HG03469 (cell line): Measurements from ENCODE around the gene PLEKHM2.
"Not testable (repeated sequence)": the region's sequence is repeated elsewhere in the genome, so short reads cannot be mapped to it uniquely, and the experiment has no call there.

Source experiments
- ATAC-seq: cut with Tn5 transposase; IDR thresholded peaks from one replicate; pipeline ENCODE4 v1.9.1; 2021; ENCODE audit warnings: mild to moderate bottlenecking, moderate library complexity, moderate number of reproducible peaks; ENCODE audit not compliant: unreplicated experiment

Gene PLEKHM2

DNA sequence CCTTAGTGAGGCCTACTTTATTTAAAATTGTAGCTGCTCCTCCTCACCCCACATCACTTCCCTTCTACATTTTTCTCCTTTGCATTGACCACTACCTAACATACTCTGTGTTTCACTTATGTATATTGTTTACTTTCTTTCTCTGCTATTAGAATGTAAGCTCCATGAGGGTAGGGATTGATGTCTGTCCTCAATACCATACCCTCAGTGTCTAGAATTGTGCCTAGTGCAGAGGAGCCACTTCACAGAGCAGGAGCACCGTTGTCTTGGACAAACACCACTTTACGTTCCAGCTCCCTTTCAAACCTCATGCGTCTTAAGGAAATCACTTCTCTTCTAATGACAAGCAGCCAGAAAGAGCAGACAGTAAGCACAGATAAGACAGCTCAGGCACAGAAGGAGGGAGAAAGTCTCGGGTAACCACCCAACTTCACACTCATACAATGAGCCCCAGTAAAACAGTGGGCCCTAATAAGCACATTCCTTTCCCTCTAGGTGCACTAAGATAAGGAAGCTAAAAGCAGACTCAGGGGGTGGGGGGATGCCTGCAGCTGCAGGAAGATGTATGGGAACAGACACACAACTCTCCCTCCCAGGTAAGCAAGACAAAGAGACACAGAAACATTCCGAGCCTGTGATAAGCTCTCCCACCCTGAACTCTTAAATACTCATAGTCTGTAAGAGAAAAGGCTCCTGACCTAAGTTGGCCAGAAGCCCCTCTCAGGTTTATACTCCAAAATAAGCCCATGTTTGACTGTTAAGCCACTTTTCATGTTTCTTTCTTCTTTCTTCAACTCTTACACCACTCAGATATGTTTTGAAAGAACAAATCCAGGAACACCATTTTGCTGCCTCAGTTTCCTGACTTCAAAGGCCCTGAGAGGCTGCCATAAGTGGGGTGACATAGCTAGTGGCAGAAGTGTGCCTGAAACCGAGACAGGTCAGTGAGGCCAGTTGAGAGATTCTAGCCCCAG is 7.1 kb upstream of the PLEKHM2 start:
- no peak for ATAC-seq

DNA sequence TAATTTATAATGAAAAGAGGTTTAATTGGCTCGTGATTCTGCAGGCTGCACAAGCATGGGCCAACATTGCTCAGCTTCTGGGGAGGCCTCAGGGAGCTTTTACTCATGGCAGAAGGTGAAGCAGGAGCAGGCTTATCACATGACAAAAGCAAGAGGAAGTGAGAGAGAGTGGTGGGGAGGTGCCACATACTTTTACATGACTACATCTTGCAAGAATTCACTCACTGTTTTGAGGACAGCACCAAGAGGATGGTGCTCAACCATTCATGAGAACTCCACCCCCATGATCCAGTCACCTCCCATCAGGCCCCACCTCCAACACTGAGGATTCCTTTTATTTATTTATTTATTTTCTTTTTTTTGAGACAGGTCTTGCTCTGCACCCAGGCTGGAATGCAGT is 5.5 kb upstream of the PLEKHM2 start:
- ATAC-seq = no peak

DNA sequence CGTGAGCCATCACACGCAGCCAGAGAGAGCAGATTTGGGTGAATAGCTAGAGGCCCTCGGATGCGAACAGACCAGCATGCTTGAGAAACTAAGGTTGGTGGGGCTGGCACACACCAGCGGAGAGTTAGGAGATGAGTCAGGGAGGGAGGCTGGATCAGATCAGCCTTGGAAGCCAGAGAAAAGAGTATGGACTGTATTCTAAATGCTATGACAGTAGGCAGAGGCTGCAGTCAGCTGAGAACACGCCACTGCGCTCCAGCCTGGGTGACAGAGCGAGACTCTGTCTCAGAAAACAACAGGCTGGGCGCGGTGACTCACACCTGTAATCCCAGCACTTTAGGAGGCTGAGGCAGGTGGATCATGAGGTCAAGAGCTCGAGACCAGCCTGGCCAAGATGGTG is 4.0 kb upstream of the PLEKHM2 start:
- ATAC-seq = no peak

DNA sequence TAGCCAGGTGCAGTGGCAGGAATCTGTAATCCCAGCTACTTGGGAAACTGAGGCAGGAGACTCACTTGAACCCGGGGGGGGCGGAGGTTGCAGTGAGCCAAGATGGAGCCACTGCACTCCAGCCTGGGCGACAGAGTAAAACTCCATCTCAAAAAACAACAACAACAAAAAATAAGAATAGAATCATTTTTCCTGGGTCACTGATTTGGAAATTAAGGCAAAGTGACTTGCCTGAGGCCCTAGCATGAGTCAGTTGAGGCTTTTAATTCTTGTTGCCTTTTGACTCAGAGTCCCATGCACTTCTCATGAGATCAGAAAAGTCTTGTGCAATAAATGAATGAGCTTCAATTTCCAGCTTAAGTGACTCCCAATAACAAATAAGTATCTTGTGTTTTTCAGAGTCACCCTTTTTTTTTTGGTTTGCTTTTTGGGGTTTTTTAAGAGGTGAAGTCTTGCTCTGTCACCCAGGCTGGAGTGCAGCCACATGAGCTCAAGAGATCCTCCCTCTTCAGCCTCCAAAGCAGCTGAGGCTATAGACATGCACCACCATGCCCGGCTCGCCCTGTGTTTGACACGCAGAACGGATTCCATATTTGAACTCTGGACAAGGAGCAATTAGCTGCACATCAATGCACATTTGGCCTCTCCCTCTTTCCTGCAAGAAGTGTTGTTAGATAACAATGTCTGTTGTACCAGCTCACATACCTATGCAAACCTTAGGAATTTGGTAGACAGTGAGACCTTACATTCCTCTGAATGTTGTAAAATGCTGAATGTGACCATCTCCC is 3.4 kb upstream of the PLEKHM2 start:
- no peak for ATAC-seq

DNA sequence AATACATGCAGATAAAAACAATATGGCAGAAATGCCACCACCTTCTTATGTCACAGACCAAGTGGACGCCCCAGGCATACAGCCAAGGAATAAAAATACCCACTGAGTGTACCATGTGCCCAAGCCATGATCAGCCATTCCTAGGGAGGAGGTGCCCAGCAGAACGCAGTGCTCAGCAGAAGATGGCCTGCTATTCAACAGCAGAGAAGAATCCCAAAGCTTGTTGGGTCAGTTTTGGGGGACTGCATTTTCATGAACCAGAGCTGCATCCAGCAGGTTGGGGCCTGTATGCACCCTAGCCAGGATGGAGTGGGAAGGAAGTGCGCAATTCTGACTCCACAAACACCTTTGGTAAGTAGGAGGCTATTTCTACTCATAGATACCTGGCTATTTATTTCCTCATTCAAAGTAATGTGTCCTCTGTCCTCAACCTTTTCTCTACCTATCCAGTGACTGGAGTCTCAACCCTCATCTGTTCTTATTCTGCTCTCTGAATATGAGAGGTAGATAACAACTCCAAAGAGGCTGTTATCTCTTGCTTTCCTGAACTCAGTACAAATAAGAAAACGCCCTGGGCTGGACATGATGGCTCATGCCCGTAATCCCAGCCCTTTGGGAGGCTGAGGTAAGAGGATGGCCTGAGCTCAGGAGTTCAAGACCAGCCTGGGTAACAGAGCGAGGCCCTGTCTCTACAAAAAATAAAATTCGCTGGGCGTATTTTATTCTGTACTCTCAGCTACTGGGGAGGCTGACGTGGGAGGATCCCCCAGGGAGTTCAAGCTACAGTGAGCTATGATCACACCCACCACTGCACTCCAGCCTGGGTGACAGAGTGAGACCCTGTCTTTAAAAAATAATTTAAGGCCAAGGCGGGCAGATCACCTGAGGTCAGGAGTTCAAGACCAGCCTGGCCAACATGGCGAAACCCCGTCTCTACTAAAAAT is 2.5 kb upstream of the PLEKHM2 start:
- ATAC-seq = no peak

DNA sequence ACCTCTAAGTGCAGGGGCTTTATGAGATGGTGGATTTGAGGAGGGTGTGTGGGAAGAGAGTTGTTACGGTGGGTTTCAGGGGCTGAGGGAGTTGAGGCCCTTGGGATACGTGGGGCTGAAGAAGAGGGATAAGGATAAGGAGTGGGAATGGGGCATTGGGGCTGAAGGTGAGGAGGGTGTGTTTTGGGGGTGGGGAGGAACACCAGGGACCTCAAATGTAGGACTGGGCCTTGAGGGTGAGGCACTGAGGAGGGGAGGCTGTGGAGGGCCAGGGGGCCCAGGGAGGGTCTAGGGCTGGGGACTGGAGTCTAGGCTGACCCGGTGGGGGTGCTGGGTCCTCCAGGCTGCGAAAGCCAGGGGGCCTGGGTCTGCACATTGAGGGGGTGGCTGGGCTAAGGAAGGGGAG is 1.2 kb upstream of the PLEKHM2 start:
- no peak for ATAC-seq

DNA sequence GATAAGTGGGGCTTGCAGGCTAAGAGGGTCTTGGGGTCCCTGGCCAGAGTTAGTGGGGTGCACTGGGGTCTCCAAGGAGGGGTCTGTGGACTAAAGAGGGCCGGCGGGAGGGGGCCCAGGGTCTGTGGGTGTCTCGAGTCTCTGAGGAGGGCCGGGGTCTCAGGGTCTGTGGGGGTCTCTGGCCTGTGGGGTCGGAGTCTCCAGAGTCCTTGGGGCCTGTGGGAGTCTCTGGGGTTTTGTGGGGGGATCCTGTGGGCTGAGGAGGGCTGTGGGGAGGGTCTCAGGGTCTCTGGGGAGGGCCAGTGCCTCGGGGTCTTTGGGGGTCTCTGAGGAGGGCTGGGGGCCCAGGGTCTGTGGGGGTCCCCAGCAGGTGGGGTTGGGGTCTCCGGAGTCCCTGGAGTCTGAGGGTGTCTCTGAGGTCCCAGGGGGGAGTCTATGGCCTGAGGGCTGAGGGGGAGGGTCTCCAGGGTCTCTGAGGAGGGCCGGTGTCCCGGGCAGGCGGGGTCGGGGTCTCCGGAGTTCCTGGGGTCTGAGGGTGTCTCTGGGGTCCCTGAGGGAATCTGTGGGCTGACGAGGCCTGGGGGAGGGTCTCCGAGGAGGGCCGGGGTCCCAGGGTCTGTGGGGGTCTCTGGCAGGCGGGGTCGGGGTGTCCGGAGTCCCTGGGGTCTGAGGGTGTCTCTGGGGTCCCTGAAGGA is 628 bp upstream of the PLEKHM2 start:
- no peak for ATAC-seq

DNA sequence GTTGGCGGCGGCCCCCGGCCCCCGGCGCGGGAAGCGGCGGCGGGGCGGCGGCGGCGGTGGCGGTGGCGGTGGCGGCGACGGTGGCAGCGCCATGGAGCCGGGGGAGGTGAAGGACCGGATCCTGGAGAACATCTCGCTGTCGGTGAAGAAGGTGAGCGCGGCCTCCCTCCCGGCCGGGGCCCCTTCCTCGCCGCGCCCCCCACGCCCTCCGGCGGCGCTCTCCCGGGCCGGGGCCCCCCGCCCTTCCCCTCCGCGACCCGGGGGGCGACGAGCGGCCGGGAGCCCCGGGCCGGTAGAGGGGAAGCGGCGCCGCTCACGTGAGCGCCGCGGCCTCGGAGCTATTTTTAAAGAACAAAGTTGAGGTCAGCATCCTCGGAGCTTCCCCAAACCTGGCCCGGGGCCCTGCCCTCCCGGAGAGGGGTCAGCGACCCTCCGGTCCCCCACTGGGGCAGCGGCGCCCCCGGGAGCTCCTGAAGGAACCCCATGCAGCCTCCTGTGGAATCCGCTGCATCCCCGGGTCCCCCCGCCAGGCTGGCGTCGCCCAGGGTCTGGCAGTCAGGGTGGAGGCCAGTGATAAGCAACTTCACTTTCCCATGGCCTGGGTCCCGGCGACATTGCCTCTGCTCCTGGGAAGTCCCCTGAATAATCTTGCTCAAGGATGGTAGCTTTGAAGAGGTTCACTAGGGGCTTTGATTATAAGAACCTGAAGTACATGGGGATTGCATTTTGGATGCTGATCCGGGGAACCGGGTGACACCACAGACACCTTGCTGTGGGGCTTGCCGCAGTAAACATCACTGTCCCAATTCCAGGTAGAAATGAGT is 560 bp downstream of the PLEKHM2 start:
- no peak for ATAC-seq

DNA sequence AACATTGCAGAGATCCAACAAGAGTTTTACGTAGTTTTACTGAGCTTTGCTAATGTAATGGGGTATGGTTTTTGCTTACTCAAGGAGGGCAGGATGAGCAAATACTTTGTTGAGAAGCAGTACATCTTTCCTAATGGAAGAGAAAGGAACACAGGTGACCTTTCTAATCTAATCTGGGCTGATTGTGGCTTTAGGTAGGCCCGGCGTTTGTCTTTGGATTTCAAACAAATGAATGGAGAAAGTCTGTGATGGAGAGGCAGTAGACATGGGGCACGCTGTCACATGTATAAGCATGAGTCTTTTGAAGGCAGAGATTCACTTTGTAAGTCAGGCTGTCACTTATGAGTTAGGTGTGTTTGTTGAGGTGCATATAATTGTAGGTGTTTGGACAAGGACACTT is 1.7 kb downstream of the PLEKHM2 start:
- no peak for ATAC-seq

DNA sequence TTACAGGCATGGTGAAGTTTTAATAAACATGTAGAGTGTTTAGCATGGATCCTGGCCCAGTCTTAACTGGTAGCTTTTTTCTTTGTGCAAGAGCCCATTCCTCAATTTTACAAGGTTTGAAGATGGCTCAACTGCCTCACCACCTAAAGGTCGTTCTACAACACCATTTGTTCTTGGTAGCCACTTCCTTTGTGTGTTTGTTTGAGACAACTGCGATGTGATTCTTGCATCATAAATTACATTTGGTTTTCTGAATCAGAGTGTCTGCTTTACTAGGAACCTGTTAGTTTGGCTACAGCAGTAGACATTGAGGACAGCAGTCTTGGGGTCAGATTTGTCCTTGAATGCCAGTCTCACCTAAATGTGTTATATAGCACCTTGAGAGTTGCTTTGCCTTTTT is 3.3 kb downstream of the PLEKHM2 start:
- no peak for ATAC-seq

DNA sequence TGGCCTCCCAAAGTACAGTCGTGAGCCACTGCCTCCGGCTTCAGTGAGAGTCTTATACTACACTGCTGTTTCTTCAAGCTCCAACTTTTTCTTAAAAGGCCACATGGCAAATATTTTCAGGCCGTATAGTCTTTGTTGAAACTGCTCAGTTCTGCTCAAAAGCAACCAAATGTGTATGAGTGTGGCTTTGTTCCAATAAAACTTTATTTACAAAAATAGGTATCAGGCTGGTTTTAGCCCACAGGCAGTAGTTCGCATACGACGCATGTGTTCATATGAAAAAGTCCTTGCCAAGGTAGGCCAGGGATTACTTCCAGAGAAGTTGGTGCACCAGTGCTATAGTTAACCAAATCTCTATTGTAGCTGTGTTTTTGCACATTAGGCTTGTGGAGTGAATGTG is 6.2 kb downstream of the PLEKHM2 start:
- no peak for ATAC-seq

DNA sequence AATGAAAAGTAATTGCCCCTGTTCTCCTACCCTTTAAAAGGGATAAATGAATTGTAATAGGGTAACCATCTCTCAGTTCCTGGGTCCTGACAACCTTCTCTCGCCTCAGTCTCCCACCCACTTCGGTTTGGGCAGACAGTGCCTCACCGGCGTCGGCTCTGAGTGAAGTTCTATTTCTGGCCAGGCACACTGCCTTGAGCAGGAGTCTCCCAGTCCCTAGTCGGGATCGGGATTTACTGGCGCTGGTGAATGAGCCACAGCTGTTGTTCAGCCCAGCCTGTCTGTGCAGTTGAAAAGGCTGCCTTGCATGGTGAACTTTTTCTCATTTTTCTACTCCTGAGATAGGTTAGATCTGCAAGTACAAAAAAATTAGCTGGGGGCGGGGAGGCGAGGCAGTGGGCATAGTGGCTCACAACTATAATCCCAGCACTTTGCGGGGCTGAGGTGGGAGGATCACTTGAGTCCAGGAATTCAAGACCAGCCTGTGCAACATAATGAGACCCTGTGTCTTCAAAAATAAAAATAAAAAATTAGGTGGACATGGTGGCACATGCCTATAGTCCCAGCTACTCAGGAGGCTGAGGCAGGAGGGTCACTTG is 7.4 kb downstream of the PLEKHM2 start:
- no peak for ATAC-seq

DNA sequence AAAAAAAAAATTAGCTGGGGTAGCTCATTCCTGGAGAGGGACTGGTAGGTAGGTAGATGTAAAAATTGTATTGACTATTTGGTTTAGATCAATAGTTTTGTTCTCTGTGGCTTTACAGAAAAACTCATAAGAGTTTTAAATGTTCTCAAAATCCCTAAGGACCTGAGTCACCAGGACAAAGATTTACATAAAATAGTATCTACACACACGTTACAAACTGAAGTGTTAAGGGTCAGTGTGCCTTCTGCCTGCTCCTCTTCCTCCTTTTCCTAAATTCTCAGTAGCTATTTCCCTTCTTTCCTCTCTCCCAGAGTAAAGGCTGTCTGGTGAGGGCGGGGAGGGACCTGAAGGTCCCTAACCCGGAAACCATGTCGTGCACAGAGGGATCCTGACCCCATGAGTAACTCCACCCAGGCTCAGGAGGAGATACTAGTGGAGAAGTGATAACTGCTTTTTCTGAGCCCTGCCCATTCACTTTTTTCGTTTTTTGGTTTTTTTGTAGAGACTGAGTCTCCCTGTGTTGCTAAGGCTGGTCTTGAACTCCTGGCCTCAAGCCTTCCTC is 8.1 kb downstream of the PLEKHM2 start:
- no peak for ATAC-seq

DNA sequence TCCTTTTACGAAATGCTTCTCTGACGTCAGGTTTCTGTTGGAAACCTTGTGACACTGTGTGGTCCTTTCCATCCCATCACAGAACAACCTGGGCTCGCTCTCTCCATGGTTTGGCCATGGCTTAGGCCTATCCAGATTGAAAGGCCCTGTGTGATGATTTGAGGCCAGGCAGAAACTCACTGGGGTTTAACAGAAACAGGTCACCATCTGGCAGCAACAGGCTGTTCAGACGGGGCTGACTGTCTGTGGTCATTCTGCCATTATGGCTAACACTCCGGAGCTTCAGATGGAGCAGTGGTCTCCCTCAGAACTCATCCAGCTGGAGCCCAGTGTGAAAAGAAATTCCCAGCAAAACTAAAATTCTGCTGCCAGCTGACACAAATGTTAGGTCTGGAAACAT is 9.3 kb downstream of the PLEKHM2 start:
- no peak for ATAC-seq

DNA sequence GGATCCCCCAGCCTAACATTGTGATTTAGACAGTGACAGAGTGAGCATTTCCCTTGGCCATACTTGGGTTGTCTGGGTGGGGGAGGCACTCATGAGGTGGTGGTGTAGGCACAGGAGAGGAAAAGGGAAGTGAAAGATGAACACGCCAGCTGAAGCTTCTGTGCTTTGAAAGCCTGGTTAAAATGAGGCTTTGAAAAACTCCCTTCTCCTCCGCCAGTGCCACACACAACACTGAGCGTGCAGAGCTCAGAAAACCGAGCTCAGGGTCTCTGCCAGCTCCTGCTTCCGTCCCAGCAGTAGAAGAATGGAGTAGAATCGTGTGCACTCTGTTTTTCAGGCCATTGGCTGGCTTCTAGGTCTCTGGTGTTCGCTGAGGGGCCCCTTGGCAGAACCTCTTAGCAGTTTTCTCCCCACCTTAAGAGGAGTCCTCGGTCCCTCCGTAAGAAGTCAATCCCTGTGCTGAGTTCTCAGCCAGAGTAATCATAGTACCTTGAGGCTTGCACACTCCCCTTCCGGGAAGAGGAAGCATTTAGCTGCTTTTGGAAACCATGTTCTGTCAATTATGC is 12.9 kb downstream of the PLEKHM2 start:
- peak; percentile 68 for ATAC-seq

DNA sequence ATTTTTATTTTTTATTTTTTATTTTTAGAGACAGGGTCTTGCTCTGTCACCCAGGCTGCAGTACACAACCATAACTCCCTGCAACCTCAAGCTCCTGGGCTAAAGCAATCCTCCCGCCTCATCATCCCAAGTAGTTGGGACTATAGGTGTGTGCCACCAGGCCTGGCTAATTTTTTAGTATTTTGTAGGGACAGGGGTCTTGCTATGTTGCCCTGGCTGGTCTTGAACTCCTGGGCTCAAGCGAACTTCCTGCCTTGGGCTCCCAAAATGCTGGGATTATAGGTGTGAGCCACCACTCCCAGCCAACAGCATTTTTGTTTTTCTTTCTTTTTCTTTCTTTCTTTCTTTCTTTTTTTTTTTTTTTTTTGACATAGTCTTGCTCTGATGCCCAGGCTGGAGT is 14.1 kb downstream of the PLEKHM2 start:
- no peak for ATAC-seq

DNA sequence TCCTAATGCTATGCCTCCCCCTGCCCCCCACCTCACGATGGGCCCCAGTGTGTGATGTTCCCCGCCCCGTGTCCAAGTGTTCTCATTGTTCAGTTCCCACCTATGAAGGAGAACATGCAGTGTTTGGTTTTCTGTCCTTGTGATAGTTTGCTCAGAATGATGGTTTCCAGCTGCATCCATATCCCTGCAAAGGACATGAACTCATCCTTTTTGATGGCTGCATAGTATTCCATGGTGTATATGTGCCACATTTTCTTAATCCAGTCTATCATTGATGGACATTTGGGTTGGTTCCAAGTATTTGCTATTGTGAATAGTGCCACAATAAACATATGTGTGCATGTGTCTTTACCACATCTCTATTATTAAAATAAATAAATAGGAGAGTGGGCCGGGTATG is 15.2 kb downstream of the PLEKHM2 start:
- not testable (repeated sequence) for ATAC-seq

DNA sequence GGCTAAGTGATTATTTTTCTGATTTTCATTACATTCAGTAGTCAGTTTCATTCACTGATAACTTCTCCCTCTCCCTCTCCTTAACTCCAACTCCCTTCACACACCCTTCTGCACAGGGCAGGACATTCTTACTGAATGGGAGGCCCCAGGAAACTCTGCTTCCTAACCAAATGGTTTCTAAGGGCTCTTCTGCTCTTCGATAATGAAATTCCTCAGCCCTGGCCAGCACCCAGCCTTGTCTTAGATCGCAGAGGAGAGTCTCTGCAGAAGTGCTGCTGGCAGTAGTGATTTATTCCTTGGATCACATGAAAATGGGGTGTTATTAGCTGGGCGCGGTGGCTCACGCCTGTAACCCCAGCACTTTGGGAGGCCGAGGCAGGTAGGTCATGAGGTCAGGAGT is 16.4 kb downstream of the PLEKHM2 start:
- ATAC-seq = no peak
